ENCODE data around the gene NCOA6.

DNA sequence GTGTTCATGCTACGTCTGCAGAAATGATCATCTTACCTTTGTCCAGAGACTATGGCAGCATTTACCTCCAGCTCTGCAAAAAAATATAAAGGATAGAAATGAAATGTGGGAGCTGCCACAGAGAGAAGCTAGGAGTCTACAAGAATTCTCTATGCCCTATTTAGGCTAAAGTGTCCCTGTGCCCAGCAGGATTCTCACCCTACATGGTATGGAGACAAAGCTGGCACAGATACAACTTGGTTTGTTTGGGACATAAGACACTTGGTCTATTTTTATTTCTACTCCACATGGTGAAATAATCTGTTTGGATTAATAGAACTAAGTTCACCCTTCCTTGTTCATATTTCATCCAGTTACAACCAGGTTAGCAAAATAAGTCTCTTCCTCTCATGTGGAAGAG, 92.9 kb downstream of the NCOA6 start:
- TF ChIP-seq GATA3 (IDR thresholded peaks at IDR 0.05; ENCODE audit: low read depth, low read length), result no peak
- TF ChIP-seq GATA2 (IDR thresholded peaks at IDR 0.05; ENCODE audit: low read depth, low read length), result no peak
